ENCODE results near the gene FAM222B. TPM values are rescaled to one million over a fixed set of nuclear protein-coding genes. Genes with fewer than 3 reads are reported as not detected.

The FAM222B gene
- total and polyA plus RNA-seq, 9 of the 15 experiments (the other 6 are each of a cell fraction or from before 2014, with no cell fraction given): 4.0 to 34.6 (median 7.5) TPM

DNA sequence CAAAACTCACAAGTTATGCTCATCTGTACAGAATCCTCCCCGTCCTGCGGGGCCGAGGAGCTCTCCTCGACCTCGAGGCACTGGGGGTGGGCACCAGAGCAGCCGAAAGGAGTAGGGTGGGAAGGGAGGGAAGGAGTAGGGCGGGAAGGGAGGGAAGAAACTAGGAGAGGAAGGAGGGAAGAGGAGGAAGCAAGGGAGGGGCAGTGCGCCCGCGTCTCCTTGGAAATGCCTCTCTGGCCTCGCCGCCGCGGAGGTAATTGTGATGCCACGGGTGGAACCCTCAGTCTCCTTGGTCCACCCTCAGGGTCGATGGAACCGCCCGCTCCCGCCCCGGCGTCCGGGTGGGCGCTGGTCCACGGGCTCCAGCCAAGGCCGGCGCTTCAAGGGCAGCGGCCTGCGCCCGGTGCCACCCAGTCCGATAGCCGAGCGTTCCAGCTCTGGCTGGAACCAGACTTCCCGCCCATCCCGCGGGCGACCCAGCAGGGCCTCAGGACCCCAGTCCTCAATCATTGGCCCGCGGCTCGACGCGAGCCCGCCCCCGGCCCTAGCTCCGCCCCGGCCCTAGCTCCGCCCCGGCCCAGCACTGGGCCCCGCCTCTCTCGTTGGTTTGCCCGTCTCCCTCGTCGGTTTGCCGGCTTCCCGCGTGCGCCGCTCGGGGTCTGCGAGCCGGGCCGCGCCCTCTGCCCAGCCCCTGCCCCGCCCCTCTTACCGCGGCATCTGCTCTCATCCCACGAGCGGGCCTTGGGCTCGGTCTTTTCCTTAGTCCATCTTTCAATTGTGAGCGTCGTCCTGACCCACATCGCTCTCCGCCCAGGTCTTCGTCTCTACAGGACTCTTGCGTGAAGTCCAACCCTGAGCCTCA, 131.5 kb downstream of the FAM222B start (continued):
- TF ChIP-seq MTA3 (IDR thresholded peaks at IDR 0.05; ENCODE audit: borderline replicate concordance): peak; percentile 64
- no peak for TF ChIP-seq RAD51 (IDR thresholded peaks at IDR 0.05; ENCODE audit: borderline replicate concordance, low read depth)
- no peak for TF ChIP-seq NR3C1 (CRISPR knock-in tag; IDR thresholded peaks at IDR 0.05)
- peak; percentile 97 for TF ChIP-seq POLR2G (IDR thresholded peaks at IDR 0.05; ENCODE audit: low read depth, low read length)
- peak; percentile 87 for TF ChIP-seq CCNT2 (IDR thresholded peaks at IDR 0.05; ENCODE audit: borderline replicate concordance, extremely low read depth, insufficient read length, low read depth, low read length)
- TF ChIP-seq, protein P1, sequence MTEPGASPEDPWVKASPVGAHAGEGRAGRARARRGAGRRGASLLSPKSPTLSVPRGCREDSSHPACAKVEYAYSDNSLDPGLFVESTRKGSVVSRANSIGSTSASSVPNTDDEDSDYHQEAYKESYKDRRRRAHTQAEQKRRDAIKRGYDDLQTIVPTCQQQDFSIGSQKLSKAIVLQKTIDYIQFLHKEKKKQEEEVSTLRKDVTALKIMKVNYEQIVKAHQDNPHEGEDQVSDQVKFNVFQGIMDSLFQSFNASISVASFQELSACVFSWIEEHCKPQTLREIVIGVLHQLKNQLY (CRISPR knock-in tag; conservative IDR thresholded peaks at IDR 0.05): peak in 1 of 2 experiments; percentile 72; a peak in 1 of 4 replicates
- no peak for TF ChIP-seq HDAC3 (IDR thresholded peaks at IDR 0.05; ENCODE audit: borderline replicate concordance, partially characterized antibody)
- TF ChIP-seq TCF7L2 (IDR thresholded peaks at IDR 0.05; ENCODE audit: low read depth, low read length): no peak
- no peak for TF ChIP-seq ZNF668 (CRISPR knock-in tag; IDR thresholded peaks at IDR 0.05)
- peak; percentile 41; the same call in 1 of the 2 replicates for TF ChIP-seq ZNF431 (CRISPR knock-in tag; IDR thresholded peaks at IDR 0.05)
- no peak for TF ChIP-seq ZNF696 (CRISPR knock-in tag; conservative IDR thresholded peaks at IDR 0.05)
- TF ChIP-seq ZNF583 (CRISPR knock-in tag; IDR thresholded peaks at IDR 0.05): 0 out of 2 replicates have a peak, but pooled peaks have one; percentile 23
- TF ChIP-seq ZBED1 (IDR thresholded peaks at IDR 0.05): peak; percentile 75
- no peak for TF ChIP-seq CBFA2T3 (IDR thresholded peaks at IDR 0.05)
- TF ChIP-seq EP400 (IDR thresholded peaks at IDR 0.05): peak; percentile 84
- no peak for TF ChIP-seq MEF2D (tag; conservative IDR thresholded peaks at IDR 0.05; ENCODE audit: low read depth)
- no peak for TF ChIP-seq ZNF217 (CRISPR knock-in tag; IDR thresholded peaks at IDR 0.05)
- no peak for TF ChIP-seq ZC3H8 (IDR thresholded peaks at IDR 0.05)
- no peak for TF ChIP-seq YBX1 (IDR thresholded peaks at IDR 0.05)
- TF ChIP-seq MCM3 (IDR thresholded peaks at IDR 0.05): no peak
- TF ChIP-seq, protein P2, sequence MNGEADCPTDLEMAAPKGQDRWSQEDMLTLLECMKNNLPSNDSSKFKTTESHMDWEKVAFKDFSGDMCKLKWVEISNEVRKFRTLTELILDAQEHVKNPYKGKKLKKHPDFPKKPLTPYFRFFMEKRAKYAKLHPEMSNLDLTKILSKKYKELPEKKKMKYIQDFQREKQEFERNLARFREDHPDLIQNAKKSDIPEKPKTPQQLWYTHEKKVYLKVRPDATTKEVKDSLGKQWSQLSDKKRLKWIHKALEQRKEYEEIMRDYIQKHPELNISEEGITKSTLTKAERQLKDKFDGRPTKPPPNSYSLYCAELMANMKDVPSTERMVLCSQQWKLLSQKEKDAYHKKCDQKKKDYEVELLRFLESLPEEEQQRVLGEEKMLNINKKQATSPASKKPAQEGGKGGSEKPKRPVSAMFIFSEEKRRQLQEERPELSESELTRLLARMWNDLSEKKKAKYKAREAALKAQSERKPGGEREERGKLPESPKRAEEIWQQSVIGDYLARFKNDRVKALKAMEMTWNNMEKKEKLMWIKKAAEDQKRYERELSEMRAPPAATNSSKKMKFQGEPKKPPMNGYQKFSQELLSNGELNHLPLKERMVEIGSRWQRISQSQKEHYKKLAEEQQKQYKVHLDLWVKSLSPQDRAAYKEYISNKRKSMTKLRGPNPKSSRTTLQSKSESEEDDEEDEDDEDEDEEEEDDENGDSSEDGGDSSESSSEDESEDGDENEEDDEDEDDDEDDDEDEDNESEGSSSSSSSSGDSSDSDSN (IDR thresholded peaks at IDR 0.05; ENCODE audit: borderline replicate concordance in 1 of 2, low read depth in 2 of 2, low read length in 2 of 2): 0 out of 4 replicates have a peak, but pooled peaks of 1 of the 2 experiments have one; percentile 54
- no peak; the same call in 1 of the 2 replicates for TF ChIP-seq ZNF644 (tag; IDR thresholded peaks at IDR 0.05; ENCODE audit: low read depth)
- no peak for TF ChIP-seq ZNF143 (CRISPR knock-in tag; IDR thresholded peaks at IDR 0.05)
- TF ChIP-seq PML (IDR thresholded peaks at IDR 0.05; ENCODE audit: low read length): peak; percentile 63; the same call in 1 of the 2 replicates
- 0 out of 2 replicates have a peak, but pooled peaks have one; percentile 1 for TF ChIP-seq JUND (IDR thresholded peaks at IDR 0.05; ENCODE audit: borderline replicate concordance, low read depth, low read length)
- TF ChIP-seq JUND (tag; IDR thresholded peaks at IDR 0.05; ENCODE audit: borderline replicate concordance, low read depth, low read length): no peak
- TF ChIP-seq ZC3H4 (CRISPR knock-in tag; IDR thresholded peaks at IDR 0.05; ENCODE audit: borderline replicate concordance): peak; percentile 72
- TF ChIP-seq ZNF695 (CRISPR knock-in tag; IDR thresholded peaks at IDR 0.05): no peak

All from K562 (cell line).